ENCODE results near the gene STK38L. TPM values are rescaled to one million over a fixed set of nuclear protein-coding genes. Genes with fewer than 3 reads are reported as not detected.

The STK38L gene
- total and polyA plus RNA-seq, 2 of the 4 experiments (the other 2 are of a cell fraction): 5.1 to 7.2 TPM

GRCh38 chr12:27316947-27317346, 72.9 kb downstream of the STK38L start:
- dilution Hi-C loops (cut with HindIII; ENCODE audit: low sequenced_read_pairs, unreplicated experiment): no loop called here
- Histone ChIP-seq H3K56ac (ENCODE audit: extremely low read depth, insufficient read depth, low read length) (no peak overlapping the region), H3K4me3 (ENCODE audit: insufficient read depth, low read depth, low read length) (no peak overlapping the region), H4K20me1 (ENCODE audit: insufficient read depth, low read length) (peaks cover 5% of the 10 kb centered on the region; the same call in 1 of the 2 replicates), H2AK9ac (replicated peaks; ENCODE audit: low read depth, low read length, poor library complexity) (no peak overlapping the region), H3K9me1 (ENCODE audit: insufficient read depth, low read length) (peaks cover 5% of the 10 kb centered on the region), H2AFZ (replicated peaks; ENCODE audit: low read length, poor library complexity) (no peak overlapping the region), H3K36me3 (ENCODE audit: control insufficient read depth, insufficient read depth, low read length) (0 out of 2 replicates have a peak, but pooled peaks cover 2% of the 10 kb centered on the region), H3K4ac (ENCODE audit: low read depth, low read length) (no peak overlapping the region), H3K79me1 (ENCODE audit: low read depth in 1 of 2, low read length in 2 of 2) (peaks cover 0 to 5% of the 10 kb centered on the region in 2 experiments; a peak in 2 of 4 replicates), H3K4me2 (ENCODE audit: low read depth, low read length) (no peak overlapping the region), H2BK15ac (ENCODE audit: low read depth, low read length) (no peak overlapping the region), H3K4me1 (ENCODE audit: control insufficient read depth, insufficient read depth, low read length) (peaks cover 7% of the 10 kb centered on the region), H2AK5ac (ENCODE audit: low read depth, low read length) (no peak overlapping the region), H4K91ac (ENCODE audit: insufficient read depth, low read depth, low read length) (no peak overlapping the region), H2BK20ac (ENCODE audit: low read depth, low read length) (no peak overlapping the region), H3K9me3 (ENCODE audit: control insufficient read depth, insufficient read depth, low read length) (no peaks in the 10 kb centered on the region), H3K14ac (replicated peaks; ENCODE audit: low read depth, low read length) (no peak overlapping the region), H4K5ac (ENCODE audit: low read depth, low read length) (no peak overlapping the region), H3K23ac (ENCODE audit: low read depth, low read length) (peak overlapping the region; percentile 7; the same call in 1 of the 2 replicates), H3K18ac (ENCODE audit: low read depth, low read length) (no peak overlapping the region), H3K27ac (ENCODE audit: insufficient read depth, low read length) (no peak overlapping the region), H3K27me3 (ENCODE audit: control insufficient read depth, insufficient read depth, low read length) (no peaks in the 10 kb centered on the region), H2BK120ac (ENCODE audit: low read depth, low read length) (no peak overlapping the region), H3K9ac (ENCODE audit: low read depth, low read length) (no peak overlapping the region), H2BK5ac (ENCODE audit: low read depth, low read length, poor library complexity, severe bottlenecking) (no peak overlapping the region), H4K8ac (ENCODE audit: low read depth in 2 of 2, low read length in 2 of 2) (no peak overlapping the region)
- ChIA-PET CTCF (interaction anchor here (1.1 kb wide), 1 partner anchor 14 kb away, joined by 5 read pairs; no protein-coding TSS in a partner anchor), POLR2A (ENCODE audit: unreplicated experiment) (interaction anchor here (0.8 kb wide), 1 partner anchor 62 kb away, joined by 3 read pairs; no protein-coding TSS in a partner anchor)
- TF ChIP-seq CTCF (conservative IDR thresholded peaks at IDR 0.05; ENCODE audit: low read depth, low read length) (no peak), BHLHE40 (IDR thresholded peaks at IDR 0.05; ENCODE audit: low read depth, low read length) (0 out of 2 replicates have a peak, but pooled peaks have one; percentile 3)
- in situ Hi-C loops (cut with MboI; ENCODE audit: low sequenced_read_pairs): no loop called here
- intact Hi-C loops (cut with micrococcal nuclease): loop anchor here (5.0 kb wide), 1 partner anchor 65 kb away; no protein-coding TSS in a partner anchor
- no CpG with 5 or more reads among the region's 1 CpG for WGBS, 2 experiments (ENCODE audit: extremely low coverage in 2 of 2, insufficient read length in 1 of 2)
- DNase-seq (peak; percentile 42), ATAC-seq (ENCODE audit: low read depth) (peak; percentile 53)
- BruUV-seq (replicated peaks): no TSS peak

Data from IMR-90 (cell line).